HUES48 (cell line): ENCODE data around the gene AMBP.

ENCODE experiments used
- H3K27ac ChIP-seq: one replicate; pipeline ENCODE4 v1.7.0; 2013; ENCODE audit warnings: low read depth, low read length, inconsistent platforms
- H3K27me3 ChIP-seq: 2 replicates; pipeline ENCODE4 v1.6.1; 2013; ENCODE audit warnings: mild to moderate bottlenecking, low read length; ENCODE audit not compliant: control insufficient read depth, insufficient read depth
- H3K36me3 ChIP-seq: 2 replicates; pipeline ENCODE4 v1.6.1; 2013; ENCODE audit warnings: low read length; ENCODE audit not compliant: control insufficient read depth, insufficient read depth
- H3K4me1 ChIP-seq: 2 replicates; pipeline ENCODE4 v1.6.1; 2013; ENCODE audit warnings: mild to moderate bottlenecking, low read length; ENCODE audit not compliant: control insufficient read depth, insufficient read depth
- H3K4me3 ChIP-seq: 2 replicates; pipeline ENCODE4 v1.5.1; 2013; ENCODE audit warnings: mild to moderate bottlenecking, low read depth, low read length
- H3K9ac ChIP-seq: 2 replicates; pipeline ENCODE4 v1.6.1; 2013; ENCODE audit warnings: mild to moderate bottlenecking, low read depth, low read length, moderate library complexity
- H3K9me3 ChIP-seq: 2 replicates; pipeline ENCODE4 v1.6.1; 2013; ENCODE audit warnings: low read length; ENCODE audit not compliant: control insufficient read depth, insufficient read depth

The AMBP gene

GRCh38 chr9:114070188-114071103 is 7.7 kb downstream of the AMBP start:
- Histone ChIP-seq H3K4me1 (no peaks in the 10 kb centered on the region), H3K9me3 (no peaks in the 10 kb centered on the region), H3K36me3 (no peaks in the 10 kb centered on the region), H3K27me3 (no peaks in the 10 kb centered on the region), H3K9ac (no peak overlapping the region), H3K27ac (no peak overlapping the region), H3K4me3 (no peak overlapping the region)

DNA sequence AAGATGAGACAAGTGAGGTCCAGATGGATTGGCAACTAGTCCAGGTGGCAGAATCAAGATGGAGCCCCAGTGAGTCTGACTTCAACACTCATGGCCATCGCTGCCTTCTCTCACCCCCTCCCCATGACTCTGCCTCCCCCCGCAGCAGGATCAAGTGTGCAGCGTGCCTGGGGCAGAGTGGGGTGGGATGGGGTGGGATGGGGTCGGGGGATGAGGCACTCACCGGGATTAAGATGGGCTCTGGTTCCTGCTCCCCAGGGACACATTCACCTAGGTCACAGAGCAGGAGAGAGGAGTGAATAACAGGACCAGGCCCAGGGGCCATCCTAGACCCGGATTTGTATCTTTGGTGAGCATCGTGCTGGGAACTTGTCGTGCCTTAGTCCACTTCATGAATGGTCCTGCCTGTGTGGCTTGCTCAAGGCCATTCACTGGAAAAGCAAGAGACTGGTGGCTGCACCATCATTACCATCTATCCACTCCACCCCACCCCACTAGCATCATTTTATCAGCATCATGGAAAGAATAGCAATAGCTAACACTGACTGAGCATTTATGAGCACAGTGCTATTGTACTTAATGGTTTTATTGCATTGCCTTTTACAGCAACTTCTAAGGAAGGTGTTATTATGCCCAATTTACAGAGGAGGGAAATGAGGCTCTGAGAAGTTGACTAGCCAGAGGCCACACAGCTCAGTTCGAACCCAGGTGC is 8.5 kb downstream of the AMBP start:
- H3K27ac ChIP-seq = no peak overlapping the region
- H3K27me3 ChIP-seq = no peaks in the 10 kb centered on the region
- H3K9me3 ChIP-seq = no peaks in the 10 kb centered on the region
- no peak overlapping the region for H3K4me3 ChIP-seq
- no peaks in the 10 kb centered on the region for H3K36me3 ChIP-seq
- H3K9ac ChIP-seq = no peak overlapping the region
- no peaks in the 10 kb centered on the region for H3K4me1 ChIP-seq

DNA sequence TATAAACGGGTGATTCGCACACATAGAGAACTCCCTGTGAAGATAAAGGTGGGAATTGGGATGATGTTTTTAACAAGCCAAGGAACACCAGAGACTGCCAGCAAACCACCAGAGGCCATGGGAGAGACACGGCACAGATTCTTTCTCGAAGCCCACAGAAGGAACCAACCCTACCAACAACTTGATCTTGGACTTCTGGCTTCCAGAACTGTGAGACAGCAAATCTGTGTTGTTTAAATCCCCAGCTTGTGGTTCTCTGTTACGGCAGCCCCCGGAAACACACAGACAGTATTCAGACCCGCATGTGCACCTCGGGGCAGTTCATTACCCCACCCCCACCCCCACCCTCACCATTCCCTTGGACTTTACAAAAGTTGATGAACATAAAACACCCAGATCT is 12.8 kb downstream of the AMBP start:
- Histone ChIP-seq H3K36me3 (no peaks in the 10 kb centered on the region), H3K9me3 (no peaks in the 10 kb centered on the region), H3K27ac (no peak overlapping the region), H3K9ac (no peak overlapping the region), H3K4me3 (no peak overlapping the region), H3K4me1 (no peaks in the 10 kb centered on the region), H3K27me3 (no peaks in the 10 kb centered on the region; the same call in 1 of the 2 replicates)

- H3K9ac ChIP-seq = no peak overlapping the region
- H3K4me1 ChIP-seq = no peaks in the 10 kb centered on the region
- H3K36me3 ChIP-seq = no peaks in the 10 kb centered on the region
- H3K27me3 ChIP-seq = no peaks in the 10 kb centered on the region; the same call in 1 of the 2 replicates
- H3K9me3 ChIP-seq = no peaks in the 10 kb centered on the region
- no peak overlapping the region for H3K4me3 ChIP-seq
- no peak overlapping the region for H3K27ac ChIP-seq
These were observed 16.1 kb downstream of the AMBP start for GRCh38 chr9:114061830-114062474.

GRCh38 chr9:114061292-114061691 is 16.8 kb downstream of the AMBP start:
- no peak overlapping the region for H3K9ac ChIP-seq
- H3K27me3 ChIP-seq = no peaks in the 10 kb centered on the region; the same call in 1 of the 2 replicates

DNA sequence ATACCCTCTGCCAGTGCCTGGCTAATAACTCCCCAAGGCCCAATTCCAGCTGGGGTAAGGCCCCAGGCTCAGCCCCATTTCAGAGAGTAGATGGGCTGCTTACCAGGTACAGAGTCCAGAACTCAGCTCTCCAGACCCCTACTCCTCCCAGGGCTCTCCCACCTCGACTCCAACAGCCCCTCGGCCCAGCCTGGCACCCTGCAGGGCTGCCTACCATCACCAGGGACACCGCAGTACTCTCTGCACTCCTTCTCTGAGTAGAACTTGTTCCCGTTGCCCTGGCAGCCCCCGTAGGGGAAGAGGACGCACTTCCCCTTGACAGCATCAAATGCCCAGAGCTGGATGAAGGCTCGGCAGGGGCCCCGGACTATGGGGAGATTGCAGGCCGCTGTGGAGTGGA is 17.4 kb downstream of the AMBP start:
- Histone ChIP-seq H3K4me3 (no peak overlapping the region), H3K9ac (no peak overlapping the region), H3K9me3 (no peaks in the 10 kb centered on the region), H3K4me1 (no peaks in the 10 kb centered on the region), H3K36me3 (no peaks in the 10 kb centered on the region), H3K27ac (no peak overlapping the region), H3K27me3 (no peaks in the 10 kb centered on the region; the same call in 1 of the 2 replicates)

More at GRCh38 chr9:114061292-114061691, 16.8 kb downstream of the AMBP start:
- H3K4me3 ChIP-seq = no peak overlapping the region
- H3K27ac ChIP-seq = no peak overlapping the region
- H3K36me3 ChIP-seq = no peaks in the 10 kb centered on the region
- no peaks in the 10 kb centered on the region for H3K4me1 ChIP-seq
- H3K9me3 ChIP-seq = no peaks in the 10 kb centered on the region

DNA sequence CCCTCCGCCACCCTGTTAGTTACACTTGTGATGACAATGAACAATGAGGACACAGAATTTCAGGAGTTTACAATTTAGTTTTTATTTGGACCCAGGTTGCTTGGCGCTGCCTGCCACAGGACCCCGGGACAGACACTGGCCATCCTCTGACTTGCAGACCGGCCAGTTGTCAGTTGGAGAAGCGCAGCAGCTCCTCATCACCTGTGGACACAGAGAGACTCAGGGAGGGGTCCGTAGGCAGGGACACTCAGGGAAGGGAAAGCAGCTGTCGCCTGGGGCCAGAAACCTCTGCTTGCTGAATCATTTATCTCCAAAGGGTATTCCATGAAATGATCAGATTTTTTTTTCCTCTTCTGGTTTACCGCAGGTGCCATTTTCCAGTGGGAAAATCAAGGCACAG is 18.0 kb downstream of the AMBP start:
- no peaks in the 10 kb centered on the region for H3K4me1 ChIP-seq
- no peaks in the 10 kb centered on the region; the same call in 1 of the 2 replicates for H3K27me3 ChIP-seq
- H3K9me3 ChIP-seq = no peaks in the 10 kb centered on the region
- H3K27ac ChIP-seq = no peak overlapping the region
- H3K9ac ChIP-seq = no peak overlapping the region
- H3K4me3 ChIP-seq = no peak overlapping the region
- H3K36me3 ChIP-seq = no peaks in the 10 kb centered on the region

- no peak overlapping the region for H3K9ac ChIP-seq
- no peaks in the 10 kb centered on the region for H3K36me3 ChIP-seq
- H3K27ac ChIP-seq = no peak overlapping the region
- H3K27me3 ChIP-seq = no peaks in the 10 kb centered on the region; the same call in 1 of the 2 replicates
- no peaks in the 10 kb centered on the region for H3K4me1 ChIP-seq
- no peak overlapping the region for H3K4me3 ChIP-seq
- H3K9me3 ChIP-seq = no peaks in the 10 kb centered on the region
These were observed 18.9 kb downstream of the AMBP start for GRCh38 chr9:114059047-114059803.

- no peaks in the 10 kb centered on the region for H3K4me1 ChIP-seq
- no peak overlapping the region for H3K4me3 ChIP-seq
- no peak overlapping the region for H3K27ac ChIP-seq
- no peak overlapping the region for H3K9ac ChIP-seq
- H3K9me3 ChIP-seq = no peaks in the 10 kb centered on the region
- H3K27me3 ChIP-seq = no peaks in the 10 kb centered on the region; the same call in 1 of the 2 replicates
- no peaks in the 10 kb centered on the region for H3K36me3 ChIP-seq
These were observed 19.4 kb downstream of the AMBP start for GRCh38 chr9:114058688-114059046.

- Histone ChIP-seq H3K27ac (no peak overlapping the region), H3K9ac (no peak overlapping the region), H3K27me3 (no peaks in the 10 kb centered on the region; the same call in 1 of the 2 replicates), H3K4me3 (no peak overlapping the region), H3K4me1 (no peaks in the 10 kb centered on the region), H3K9me3 (no peaks in the 10 kb centered on the region), H3K36me3 (peaks cover 2% of the 10 kb centered on the region; the same call in 1 of the 2 replicates)
These were observed 20.8 kb downstream of the AMBP start for GRCh38 chr9:114057161-114057885.
